ENCODE measurements around the gene ARL16.
A peak's percentile ranks its signal among the peaks of the same experiment; 100 is the strongest.

The ARL16 gene

DNA sequence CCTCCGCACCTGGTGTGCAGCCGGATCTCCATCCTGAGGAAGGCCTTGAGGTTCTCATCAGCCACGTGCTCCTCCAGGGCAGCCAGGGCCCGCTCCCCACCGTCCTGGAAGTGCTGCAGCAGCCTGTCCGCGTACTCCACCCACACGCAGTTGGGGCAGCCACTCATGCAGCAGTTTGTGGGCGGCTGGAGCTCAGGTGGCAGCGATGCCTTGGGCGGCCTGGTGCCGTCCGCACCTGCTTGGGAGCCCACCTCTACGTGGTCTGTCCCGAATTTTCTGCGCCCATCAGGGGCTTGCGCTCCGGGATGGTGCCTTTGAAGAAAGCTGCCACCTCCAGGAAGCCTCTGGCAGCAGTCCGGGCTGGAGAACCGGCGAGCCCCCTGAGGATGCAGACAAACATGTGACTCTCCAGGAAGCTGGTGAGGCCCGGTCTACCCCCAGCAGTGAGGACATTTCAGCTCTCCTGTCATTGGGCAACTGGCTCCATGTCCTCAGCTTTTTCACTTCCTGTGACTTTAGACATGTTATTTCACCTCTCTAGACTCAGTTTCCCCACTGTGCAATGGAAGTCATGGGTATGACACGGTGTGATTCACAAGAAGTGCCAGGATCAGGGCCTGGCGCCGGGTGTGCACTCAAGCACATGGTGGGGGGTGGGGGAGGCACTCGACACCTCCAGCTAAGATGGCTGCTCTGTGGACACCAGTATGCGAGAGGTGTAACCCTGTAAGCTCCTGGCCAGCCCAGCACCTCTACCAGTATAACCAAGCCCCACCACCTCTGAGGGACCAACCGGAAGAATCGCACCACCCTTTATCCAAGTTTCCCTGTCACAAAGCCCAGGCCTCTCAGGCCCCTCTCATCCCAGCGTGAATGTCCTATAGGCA, 18.1 kb downstream of the ARL16 start:
- DNase-seq = peak; percentile 44

- DNase-seq = no peak
Observed at GRCh38 chr17:81664051-81664470, 19.5 kb downstream of the ARL16 start.

DNA sequence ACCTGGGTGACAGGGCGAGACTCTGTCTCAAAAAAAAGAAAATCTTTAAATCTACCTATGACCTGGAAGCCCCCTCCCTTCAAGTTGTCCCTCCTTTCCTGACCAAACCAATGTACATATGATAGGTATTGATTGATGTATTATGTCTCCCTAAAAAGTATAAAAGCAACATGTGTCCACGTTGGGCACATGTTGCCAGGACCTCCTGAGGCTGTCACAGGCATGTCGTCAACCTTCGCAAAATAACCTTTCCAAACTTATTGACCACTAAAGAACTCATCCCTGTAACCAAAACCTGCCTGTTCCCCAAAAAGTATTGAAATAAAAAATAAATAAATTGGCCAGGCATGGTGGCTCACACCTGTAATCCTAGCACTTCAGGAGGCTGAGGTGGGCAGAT, 21.6 kb downstream of the ARL16 start:
- DNase-seq = no peak

DNA sequence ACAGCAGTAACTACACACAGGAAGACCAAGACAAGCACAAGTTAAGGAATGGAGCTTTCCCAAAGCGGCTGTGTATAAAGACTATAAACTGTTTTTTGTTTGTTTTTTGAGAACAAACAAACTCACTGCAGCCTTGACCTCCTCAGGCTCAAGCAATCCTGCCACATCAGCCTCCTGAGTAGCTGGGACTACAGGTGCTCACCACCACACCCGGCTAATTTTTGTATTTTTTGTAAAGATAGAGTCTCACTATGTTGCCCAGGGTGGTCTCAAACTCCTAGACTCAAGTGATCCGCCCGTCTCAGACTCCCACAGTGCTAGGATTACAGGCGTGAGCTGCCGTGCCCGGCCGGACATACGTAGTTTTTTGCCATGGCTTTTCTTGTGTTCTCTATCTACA, 23.2 kb downstream of the ARL16 start:
- no peak for DNase-seq

DNA sequence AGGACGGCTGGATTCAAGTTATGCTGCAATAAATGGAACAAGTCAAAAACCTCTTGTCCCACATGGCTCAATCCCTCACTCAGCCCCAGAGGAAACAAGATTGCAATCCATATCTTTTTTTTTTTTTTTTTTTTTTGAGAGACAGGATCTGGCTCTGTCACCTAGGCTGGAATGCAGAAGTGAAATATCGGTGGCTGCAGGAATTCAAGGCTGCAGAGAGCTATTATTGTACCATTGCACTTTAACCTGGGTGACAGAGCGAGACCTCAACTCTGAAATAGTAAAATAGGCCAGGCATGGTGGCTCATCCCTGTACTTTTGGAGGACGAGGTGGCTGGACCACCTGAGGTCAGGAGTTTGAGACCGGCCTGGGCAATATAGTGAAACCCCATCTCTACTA, 24.6 kb downstream of the ARL16 start:
- no peak for DNase-seq

DNA sequence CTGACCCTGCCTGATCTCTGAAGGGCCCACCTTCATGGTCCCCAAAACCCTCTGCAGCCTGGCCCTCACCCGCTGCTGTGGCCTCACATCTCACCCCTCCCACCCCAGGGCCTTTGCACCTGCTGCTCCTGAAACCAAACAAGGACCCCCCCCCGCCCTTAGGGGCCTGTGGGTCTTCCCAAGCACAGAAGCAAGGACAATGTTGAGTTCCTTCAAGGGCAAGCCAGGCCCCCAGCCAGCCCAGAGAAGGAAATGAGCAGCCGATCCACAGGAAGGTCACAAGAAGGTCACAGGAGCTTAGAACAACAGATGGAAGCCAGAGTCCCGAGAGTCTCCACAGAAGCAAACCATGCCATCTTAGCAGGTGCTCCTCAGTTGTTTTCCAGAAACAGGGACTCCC, 26.8 kb downstream of the ARL16 start:
- DNase-seq = no peak

DNA sequence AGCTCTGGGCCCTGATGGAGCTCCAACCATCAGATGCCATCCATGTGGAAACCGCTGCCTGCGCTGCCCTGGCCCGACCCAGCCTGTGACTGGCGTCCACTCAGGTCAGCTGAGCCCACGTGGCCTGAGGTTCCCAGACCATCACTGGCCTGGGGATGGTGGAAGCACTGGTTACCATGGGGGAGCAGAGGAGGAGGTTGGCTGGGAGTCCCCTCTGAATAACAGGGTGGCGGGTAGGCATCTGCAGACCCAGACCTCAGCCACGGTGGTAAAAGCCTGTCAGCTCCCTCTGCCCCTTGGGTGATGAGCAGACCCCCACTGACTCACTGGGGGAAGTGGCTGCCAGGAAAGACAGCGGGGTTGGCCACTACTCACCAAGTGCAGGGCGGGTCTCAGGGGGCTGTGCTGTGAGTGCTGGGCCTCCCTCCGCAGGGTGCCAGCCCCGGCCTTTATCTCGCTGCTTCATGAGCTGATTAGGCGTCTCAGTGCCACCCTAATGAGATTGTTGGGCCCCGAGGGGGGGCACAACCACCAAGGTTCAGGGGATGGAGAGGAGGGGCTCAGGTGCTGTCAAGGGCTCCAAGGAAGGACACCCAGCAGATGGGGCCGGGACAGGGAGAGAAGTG, 27.4 kb downstream of the ARL16 start, which contains the start of gene PDE6G:
Gene PDE6G (minus strand): TSS at position 425 of the 626 bp plus-strand sequence. CDS start 3,237 bp downstream, outside the sequence.
- DNase-seq = no peak

DNA sequence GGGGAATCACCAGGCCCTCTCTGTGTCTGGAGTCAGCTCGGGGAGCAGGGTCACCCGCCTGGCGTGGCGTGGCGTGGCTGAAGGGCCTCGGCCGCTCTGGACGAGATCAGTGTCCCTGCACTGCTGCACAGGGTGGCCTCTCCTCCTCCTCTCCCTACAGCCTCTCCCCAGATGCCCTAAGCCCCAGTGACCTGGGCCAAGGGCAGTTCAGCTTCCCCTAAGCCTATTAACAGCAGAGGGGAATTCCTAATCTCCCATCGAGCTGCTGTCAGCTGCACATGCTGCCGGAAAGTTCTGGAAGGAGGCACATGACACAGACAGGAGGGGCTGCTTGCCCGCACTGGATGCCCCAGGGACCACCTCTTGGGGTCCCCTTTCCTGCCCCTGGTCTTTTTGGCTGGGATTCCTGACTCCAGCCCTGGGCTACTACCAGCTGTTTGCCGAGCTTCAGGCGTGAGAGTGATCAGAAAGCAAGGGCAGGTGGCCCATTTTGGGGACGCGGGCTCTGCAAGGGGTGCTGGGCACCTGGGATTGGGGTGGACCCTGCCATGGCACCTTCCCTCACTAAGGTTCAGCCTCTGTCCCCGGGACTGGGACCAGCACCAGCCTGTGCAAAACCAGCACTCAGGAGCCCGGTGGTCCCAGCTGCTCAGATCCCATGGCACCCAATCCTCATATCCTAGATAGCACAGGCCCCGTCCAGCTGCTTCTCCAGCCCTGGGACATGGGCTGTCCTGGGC, 28.0 kb downstream of the ARL16 start:
- no peak for DNase-seq

- no peak for DNase-seq
Observed at GRCh38 chr17:81652906-81653771, 30.5 kb downstream of the ARL16 start.

DNA sequence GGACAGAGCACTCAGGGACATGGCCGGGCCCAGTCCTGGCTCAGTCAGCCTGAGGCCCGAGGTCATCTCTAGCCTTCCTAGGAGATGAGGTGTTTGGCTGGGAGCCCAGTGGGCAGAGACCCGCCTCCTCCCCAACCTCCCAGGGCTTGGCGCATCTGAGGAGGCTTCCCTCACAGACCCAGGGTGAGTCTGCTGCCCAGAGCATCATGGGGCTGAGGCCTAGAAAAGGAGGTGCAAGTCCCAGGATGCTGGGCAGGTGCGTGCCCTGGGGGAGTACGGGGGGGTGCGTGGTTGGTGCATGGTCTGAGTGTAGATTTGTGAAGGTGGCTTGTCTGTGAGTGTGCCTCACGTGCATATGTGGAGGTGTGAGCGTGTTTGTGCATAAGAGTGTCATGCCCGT, 31.9 kb downstream of the ARL16 start:
- DNase-seq = no peak

DNA sequence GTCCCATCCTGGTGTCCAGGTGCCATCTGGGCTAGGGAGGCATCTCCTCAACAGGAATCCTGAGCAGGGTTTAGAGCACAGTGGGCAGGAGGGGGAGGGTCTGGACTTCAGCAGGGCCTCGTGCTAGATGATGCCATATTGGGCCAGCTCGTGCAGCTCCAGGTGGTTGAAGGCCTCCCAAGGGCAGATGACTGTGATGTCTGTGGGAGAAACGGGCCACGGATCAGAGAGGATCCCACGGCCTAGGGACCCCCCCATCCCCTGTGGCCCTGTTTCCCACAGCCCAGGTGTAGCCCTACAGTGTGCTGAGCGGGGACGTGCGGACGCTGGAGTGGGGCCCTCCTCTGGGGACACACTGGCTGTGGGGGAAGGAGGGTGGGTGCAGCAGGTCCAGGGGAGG, 32.6 kb downstream of the ARL16 start:
- DNase-seq = no peak

DNA sequence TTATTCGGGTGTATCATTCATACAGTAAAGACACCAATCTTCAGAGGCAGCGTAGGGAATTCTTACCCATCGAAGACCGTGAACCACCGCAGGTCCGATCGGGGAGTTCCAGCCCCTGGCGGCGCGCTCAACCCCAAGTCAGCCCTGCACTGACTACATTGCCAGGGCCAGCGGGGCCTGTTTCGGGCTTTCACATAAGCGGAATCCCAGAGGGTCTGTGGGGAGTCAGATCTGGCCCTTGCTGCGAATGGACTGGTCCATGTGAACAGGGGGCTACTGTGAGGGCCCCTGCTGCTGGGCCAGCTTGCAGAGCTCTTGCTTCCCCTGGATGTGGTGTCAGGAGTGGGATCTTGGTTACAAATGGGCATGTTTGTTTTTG, 34.9 kb downstream of the ARL16 start:
- no peak for DNase-seq

DNA sequence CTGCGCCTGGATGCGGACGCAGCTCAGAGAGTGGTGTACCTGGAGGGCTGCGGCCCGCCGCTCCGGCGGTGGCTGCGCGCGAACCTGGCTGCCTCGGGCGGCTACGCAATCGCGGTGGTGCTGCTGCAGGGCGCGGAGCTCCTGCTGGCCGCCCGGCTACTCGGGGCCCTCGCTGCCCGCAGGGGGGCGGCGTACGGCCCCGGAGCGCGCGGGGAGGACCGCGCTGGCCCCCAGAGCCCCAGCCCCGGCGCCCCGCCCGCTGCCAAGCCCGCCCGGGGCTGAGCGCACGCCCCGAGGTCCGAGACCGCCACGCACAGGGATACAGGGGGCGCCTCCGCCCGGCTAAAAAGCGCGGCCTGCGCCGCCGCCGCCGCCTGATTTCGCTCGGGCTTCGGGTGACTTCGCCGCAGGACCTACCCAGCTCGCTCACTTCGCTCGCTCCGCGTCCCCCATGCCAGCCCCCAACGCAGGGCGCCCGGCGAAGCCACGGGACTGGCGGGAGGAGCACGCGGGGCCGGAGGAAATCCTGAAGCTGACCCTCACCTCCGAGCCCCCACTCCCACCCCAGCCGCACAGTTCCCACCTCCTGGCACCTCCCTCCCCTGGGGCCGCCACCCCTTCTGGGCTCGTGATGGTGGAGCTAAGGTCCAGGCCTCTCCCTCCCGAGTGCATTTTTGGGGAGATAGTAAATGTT, 35.4 kb downstream of the ARL16 start:
- no peak for DNase-seq

DNA sequence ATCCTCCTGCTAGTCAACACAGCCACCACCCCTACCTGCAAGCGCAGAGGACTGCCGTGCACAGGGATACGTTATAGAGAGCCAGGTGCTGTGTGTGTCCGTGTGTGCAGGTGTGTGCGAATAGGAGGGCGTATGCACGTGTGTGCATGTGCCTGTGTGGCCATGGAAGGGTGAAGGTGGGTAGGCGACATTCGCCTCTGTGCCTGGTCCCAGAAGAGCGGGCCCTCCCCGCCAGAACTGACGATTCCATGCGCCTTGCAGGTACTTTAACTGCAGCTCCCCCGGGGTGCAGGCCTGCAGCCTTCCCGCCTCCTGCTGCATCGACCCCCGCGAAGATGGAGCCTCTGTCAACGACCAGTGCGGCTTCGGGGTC, 36.0 kb downstream of the ARL16 start:
- DNase-seq = no peak

DNA sequence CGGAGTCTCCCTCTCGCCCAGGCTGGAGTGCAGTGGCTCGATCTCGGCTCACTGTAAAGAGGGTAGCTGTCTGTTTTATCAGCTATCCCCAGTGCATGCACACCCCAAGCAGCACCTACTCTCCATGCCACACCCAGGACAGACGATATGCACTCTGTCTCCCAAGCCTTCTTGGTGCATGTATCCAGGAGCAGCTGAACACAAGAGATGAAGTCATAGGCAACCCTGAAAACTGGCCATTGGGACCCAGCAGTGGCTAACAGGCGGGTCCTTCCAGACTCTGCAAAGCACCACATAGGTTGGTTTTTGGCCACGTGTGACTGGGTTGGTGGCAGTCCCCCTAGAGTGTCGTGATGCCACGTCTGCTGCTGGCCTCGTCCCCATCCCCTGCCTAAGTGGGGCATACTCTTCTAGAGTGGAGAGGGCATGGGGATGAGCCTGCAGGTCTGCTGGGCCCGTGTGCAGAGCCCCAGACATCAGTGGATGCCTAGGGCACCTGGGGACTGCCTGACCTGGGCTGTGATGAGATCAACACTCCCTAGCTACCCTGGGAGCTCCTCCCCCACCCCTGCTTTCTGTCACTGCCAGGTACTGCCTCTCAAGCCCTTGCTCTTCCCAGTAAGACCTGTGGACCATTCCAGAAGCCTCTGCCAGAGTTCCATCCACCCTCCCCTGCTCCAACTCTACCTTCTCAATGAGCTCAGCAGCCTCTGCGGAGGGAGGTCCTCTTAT, 36.6 kb downstream of the ARL16 start:
- DNase-seq = no peak

- DNase-seq = no peak
Observed at GRCh38 chr17:81644976-81645952, 38.3 kb downstream of the ARL16 start.

DNA sequence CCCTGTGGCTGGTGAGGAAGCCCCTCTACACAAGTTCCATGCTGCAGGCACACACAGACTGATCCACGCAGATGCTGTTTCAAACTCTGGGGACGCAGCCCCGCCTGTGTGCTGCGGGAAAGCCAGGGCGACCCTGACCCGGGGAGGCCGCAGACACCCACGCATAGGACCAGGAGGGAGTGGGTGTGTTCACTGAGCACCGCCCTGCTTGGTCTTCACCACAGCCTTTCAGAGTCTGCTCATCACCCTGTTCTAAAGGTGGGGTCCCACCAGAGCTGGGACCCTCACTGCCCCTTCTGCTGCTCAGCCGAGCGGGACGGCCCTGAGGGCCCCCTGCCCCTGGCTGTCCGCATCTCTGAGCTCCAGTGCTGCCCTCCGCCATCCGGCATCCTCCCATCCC, 39.1 kb downstream of the ARL16 start:
- no peak for DNase-seq

- no peak for DNase-seq
Observed at GRCh38 chr17:81641825-81642489, 41.6 kb downstream of the ARL16 start.

DNA sequence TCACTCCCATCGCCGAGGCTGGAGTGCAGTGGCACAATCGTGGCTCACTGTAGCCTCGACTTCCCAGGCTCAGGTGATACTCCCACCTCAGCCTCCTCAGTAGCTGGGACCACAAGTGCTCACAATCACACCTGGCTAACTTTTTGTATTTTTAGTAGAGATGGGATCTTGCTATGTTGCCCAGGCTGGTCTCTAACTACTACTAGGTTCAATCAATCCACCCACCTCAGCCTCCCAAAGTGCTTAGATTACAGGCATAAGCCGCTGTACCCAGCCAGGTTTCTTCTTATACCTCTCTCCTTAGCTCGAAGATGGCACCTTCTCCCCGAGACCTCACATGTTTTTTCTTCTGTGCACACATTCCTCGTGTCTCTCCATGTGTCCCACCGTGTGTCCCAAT, 43.6 kb downstream of the ARL16 start:
- no peak for DNase-seq

GRCh38 chr17:81638683-81639082, 44.9 kb downstream of the ARL16 start:
- no peak for DNase-seq

Measured in KG1 (cell line).